ENCODE data around the gene ZFAND6.

DNA sequence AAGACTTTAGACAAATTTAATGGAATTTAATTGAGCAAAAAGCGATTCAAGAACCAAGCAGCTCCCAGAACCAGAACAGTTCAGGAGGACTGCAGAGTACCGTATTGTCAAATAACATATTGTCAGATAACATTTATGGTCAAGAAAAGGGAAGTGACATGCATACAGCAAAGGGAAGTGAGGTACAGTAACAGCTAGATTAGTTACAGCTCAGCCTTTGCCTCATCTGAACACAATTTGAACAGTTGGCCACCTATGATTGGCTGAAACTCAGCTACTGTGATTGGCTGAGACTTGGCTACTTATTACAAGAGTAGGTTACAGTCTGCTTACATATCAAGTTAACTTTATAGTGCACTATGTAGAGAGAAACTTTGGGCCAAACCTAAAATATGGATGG, 21.9 kb downstream of the ZFAND6 start:
- no peak for TF ChIP-seq CTCF (IDR thresholded peaks at IDR 0.05; ENCODE audit: low read depth, low read length, poor library complexity, severe bottlenecking)
- no peak for TF ChIP-seq EZH2phosphoT487 (IDR thresholded peaks at IDR 0.05; ENCODE audit: borderline replicate concordance, low read length)
